Left lung (tissue), 10 donors: Measurements from ENCODE around the gene RPS15. TPM values are rescaled to one million over a fixed set of nuclear protein-coding genes. Genes with fewer than 3 reads are reported as not detected.

ENCODE experiments used
- ATAC-seq: fragments of 200-7000 bp; cut with Tn5 transposase; one replicate; pipeline ENCODE4 v1.9.1; 2020; ENCODE audit warnings: moderate library complexity
- DNase-seq, 4 donors: peaks; one replicate each; pipeline ENCODE4 v3.0.0-alpha.2; 2013 to 2020
- H3K27ac ChIP-seq, 2 donors: fragments of 200-600 bp; sonication (generic) in 1 of 2; one replicate each; pipeline versions ENCODE4 v1.5.0 to v1.8.0; 2020 to 2021
- H3K27me3 ChIP-seq, 2 donors: fragments of 200-600 bp; sonication (generic) in 1 of 2; one replicate each; pipeline versions ENCODE4 v1.5.0 to v1.8.0; 2020 to 2021
- H3K36me3 ChIP-seq, 2 donors: fragments of 200-600 bp; sonication (generic) in 1 of 2; one replicate each; pipeline versions ENCODE4 v1.5.0 to v1.8.0; 2020 to 2021
- H3K4me1 ChIP-seq, 2 donors: fragments of 200-600 bp; one replicate each; pipeline ENCODE4 v1.8.0; 2021
- H3K4me3 ChIP-seq, 2 donors: fragments of 200-600 bp; sonication (generic) in 1 of 2; one replicate each; pipeline versions ENCODE4 v1.5.0 to v1.8.0; 2020 to 2021; ENCODE audit warnings: mild to moderate bottlenecking in 1 of 2
- H3K9me3 ChIP-seq, 2 donors: fragments of 200-600 bp; sonication (generic) in 1 of 2; one replicate each; pipeline versions ENCODE4 v1.5.0 to v1.8.0; 2020 to 2021
- intact Hi-C, 2 donors: fragments of 100-400 bp; cut with DNase I; formaldehyde crosslinking; loops; one replicate each; pipeline versions ENCODE4 v1.11.2 to v1.14.2; 2022
- polyA plus RNA-seq, 6 donors: library from polyadenylated mRNA; unstranded; fragments of 120-200 nt; gene quantifications; one replicate each; pipeline ENCODE4 v1.2.1, GENCODE V29; 2013; ENCODE audit not compliant: insufficient read length in 6 of 6
- total RNA-seq, 2 donors: library from RNA; stranded (reverse); fragmentation: NEBNext Ultra II Directional; extraction: Animal tissue kit (Norgen Biotek cat#: 25700); gene quantifications; one replicate each; pipeline ENCODE4 v1.2.1, GENCODE V29; 2021
- TF ChIP-seq, protein P1 (sequence below), 2 donors: fragments of 200-600 bp; sonication (generic) in 1 of 2; IDR thresholded peaks; one replicate each; pipeline versions ENCODE4 v1.5.0 to v1.8.0; 2021; ENCODE audit warnings: antibody characterized with exemption in 2 of 2
- donor health status: DM: no; HTN: yes; CAD: no.
- donor health status: DM: no; HTN: no; CAD: no.

The RPS15 gene
- total and polyA plus RNA-seq, 8 donors, result 673 to 987 (median 836) TPM

- ATAC-seq (no peak), DNase-seq (no peak)
- H3K27ac ChIP-seq, result no peak overlapping the region
- H3K9me3 ChIP-seq, result no peaks in the 10 kb centered on the region
- TF ChIP-seq, protein P1, sequence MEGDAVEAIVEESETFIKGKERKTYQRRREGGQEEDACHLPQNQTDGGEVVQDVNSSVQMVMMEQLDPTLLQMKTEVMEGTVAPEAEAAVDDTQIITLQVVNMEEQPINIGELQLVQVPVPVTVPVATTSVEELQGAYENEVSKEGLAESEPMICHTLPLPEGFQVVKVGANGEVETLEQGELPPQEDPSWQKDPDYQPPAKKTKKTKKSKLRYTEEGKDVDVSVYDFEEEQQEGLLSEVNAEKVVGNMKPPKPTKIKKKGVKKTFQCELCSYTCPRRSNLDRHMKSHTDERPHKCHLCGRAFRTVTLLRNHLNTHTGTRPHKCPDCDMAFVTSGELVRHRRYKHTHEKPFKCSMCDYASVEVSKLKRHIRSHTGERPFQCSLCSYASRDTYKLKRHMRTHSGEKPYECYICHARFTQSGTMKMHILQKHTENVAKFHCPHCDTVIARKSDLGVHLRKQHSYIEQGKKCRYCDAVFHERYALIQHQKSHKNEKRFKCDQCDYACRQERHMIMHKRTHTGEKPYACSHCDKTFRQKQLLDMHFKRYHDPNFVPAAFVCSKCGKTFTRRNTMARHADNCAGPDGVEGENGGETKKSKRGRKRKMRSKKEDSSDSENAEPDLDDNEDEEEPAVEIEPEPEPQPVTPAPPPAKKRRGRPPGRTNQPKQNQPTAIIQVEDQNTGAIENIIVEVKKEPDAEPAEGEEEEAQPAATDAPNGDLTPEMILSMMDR (IDR thresholded peaks at IDR 0.05), result no peak
- H3K4me1 ChIP-seq, result peaks cover 0 to 3% of the 10 kb centered on the region in 2 donors
- H3K4me3 ChIP-seq, result no peak overlapping the region
- intact Hi-C loops, result no loop called here
- peaks cover 0 to 93% of the 10 kb centered on the region in 2 donors for H3K36me3 ChIP-seq
- H3K27me3 ChIP-seq, result no peaks in the 10 kb centered on the region
These were observed 14.6 kb upstream of the RPS15 start for GRCh38 chr19:1423436-1424191.

GRCh38 chr19:1424192-1424955 lies 13.8 kb upstream of the RPS15 start:
- Histone ChIP-seq H3K4me1 (peaks cover 0 to 3% of the 10 kb centered on the region in 2 donors), H3K9me3 (no peaks in the 10 kb centered on the region), H3K36me3 (peaks cover 0 to 93% of the 10 kb centered on the region in 2 donors), H3K4me3 (no peak overlapping the region), H3K27me3 (no peaks in the 10 kb centered on the region), H3K27ac (no peak overlapping the region)
- ATAC-seq (no peak), DNase-seq (no peak)
- TF ChIP-seq, protein P1 (IDR thresholded peaks at IDR 0.05), result no peak
- intact Hi-C loops, result no loop called here

GRCh38 chr19:1425102-1425837 lies 12.9 kb upstream of the RPS15 start:
- no peaks in the 10 kb centered on the region for H3K27me3 ChIP-seq
- no peaks in the 10 kb centered on the region for H3K9me3 ChIP-seq
- H3K4me1 ChIP-seq, result peaks cover 0 to 3% of the 10 kb centered on the region in 2 donors
- peaks cover 0 to 98% of the 10 kb centered on the region in 2 donors for H3K36me3 ChIP-seq
- H3K4me3 ChIP-seq, result no peak overlapping the region
- intact Hi-C loops, result no loop called here
- ATAC-seq (no peak), DNase-seq (no peak)
- no peak overlapping the region for H3K27ac ChIP-seq
- TF ChIP-seq, protein P1 (IDR thresholded peaks at IDR 0.05), result no peak

- Histone ChIP-seq H3K27ac (no peak overlapping the region), H3K4me1 (peaks cover 0 to 3% of the 10 kb centered on the region in 2 donors), H3K36me3 (peaks cover 0 to 98% of the 10 kb centered on the region in 2 donors), H3K4me3 (no peak overlapping the region), H3K27me3 (no peaks in the 10 kb centered on the region), H3K9me3 (no peaks in the 10 kb centered on the region)
- ATAC-seq, result no peak
- intact Hi-C loops, result no loop called here
- TF ChIP-seq, protein P1 (IDR thresholded peaks at IDR 0.05), result no peak
- no peak for DNase-seq
These were observed 12.3 kb upstream of the RPS15 start for GRCh38 chr19:1425902-1426301.
